ENCODE measurements around the gene DIP2A.

DNA sequence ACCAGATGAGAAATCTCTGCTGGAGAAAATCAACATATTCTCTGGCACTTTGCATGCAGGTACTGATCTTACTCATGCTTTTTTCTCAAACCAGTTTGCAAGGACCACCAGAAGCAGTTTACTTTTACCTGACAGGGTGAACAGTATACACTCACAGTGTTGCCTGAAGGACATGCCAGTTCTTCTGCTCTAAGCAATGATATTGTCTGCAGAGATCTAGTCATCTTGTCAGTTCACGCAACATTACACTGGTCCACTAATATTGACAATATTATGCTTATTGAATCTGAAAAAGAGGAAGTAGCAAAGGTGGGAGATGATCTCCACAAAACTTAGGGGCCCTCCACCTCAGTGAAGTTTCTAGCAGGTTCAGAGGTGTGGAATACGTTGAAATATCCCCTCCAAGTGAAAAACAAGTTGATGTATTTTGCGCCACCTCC lies 150.0 kb downstream of the DIP2A start:
- TF ChIP-seq POLR2AphosphoS5 (IDR thresholded peaks at IDR 0.05; ENCODE audit: borderline replicate concordance, low read depth, low read length) (no peak), EZH2 (IDR thresholded peaks at IDR 0.05) (no peak)
